GM19025 (cell line): ENCODE measurements around the gene TFR2.
"Not testable (repeated sequence)": the region's sequence is repeated elsewhere in the genome, so short reads cannot be mapped to it uniquely, and the experiment has no call there.

ENCODE experiments used
- ATAC-seq: cut with Tn5 transposase; IDR thresholded peaks from one replicate; pipeline ENCODE4 v1.9.1; 2021; ENCODE audit warnings: mild to moderate bottlenecking, low read depth, moderate library complexity; ENCODE audit not compliant: unreplicated experiment

The TFR2 gene

DNA sequence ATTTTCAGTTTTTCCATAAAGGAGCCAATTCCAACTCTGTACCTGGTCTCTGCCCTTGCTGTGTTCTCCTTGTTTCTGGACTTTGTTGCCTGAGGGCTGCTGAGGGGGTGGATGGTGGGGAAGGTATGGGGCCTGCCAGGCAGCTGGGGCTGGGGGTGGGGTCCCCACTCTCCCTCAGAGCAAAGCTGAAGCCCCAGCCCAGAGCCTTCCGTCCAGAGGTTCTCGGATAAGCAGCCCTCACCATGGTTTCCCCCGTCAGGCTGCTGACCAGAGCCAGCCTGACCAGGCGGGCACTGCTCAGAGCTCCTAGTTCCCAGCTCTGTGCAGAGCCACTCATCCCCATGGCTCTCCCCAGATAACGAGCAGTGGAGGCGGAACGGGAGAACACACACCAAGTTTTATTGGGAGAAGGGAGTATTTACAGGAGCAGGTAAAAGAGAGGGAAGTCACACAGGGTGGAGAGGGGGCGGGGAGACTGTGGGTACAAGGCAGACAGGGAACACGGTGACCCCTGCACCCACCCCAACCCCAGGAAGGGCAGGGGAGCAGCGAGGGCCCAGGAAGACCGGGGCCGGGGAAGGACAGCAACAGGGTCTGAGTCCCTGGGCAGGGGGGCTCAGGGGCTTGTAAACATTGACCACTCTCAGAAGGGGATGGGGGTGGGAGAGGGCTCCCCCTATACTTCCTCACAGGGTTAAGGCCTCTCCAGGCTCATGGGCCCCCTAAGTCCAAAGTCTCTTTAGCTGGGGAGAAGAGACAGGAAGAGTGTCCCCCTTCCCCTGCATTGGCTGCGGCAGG is 38.0 kb upstream of the TFR2 start:
- no peak for ATAC-seq

DNA sequence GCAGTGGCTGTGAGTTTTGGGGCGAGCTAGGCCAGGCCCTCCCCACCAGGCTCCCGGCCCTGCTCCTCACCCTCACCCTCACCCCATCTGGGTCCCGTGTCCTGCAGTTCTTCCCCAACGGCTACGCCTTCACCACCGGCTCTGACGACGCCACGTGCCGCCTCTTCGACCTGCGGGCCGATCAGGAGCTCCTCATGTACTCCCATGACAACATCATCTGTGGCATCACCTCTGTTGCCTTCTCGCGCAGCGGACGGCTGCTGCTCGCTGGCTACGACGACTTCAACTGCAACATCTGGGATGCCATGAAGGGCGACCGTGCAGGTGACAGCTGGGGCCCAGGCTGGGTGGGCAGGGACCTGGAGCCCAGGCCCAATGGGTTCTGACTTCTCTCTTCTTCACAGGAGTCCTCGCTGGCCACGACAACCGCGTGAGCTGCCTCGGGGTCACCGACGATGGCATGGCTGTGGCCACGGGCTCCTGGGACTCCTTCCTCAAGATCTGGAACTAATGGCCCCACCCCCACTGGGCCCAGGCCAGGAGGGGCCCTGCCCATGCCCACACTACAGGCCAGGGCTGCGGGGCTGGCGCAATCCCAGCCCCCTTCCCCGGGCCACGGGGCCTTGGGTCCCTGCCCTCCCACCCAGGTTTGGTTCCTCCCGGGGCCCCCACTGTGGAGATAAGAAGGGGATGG is 37.1 kb upstream of the TFR2 start:
- no peak for ATAC-seq

DNA sequence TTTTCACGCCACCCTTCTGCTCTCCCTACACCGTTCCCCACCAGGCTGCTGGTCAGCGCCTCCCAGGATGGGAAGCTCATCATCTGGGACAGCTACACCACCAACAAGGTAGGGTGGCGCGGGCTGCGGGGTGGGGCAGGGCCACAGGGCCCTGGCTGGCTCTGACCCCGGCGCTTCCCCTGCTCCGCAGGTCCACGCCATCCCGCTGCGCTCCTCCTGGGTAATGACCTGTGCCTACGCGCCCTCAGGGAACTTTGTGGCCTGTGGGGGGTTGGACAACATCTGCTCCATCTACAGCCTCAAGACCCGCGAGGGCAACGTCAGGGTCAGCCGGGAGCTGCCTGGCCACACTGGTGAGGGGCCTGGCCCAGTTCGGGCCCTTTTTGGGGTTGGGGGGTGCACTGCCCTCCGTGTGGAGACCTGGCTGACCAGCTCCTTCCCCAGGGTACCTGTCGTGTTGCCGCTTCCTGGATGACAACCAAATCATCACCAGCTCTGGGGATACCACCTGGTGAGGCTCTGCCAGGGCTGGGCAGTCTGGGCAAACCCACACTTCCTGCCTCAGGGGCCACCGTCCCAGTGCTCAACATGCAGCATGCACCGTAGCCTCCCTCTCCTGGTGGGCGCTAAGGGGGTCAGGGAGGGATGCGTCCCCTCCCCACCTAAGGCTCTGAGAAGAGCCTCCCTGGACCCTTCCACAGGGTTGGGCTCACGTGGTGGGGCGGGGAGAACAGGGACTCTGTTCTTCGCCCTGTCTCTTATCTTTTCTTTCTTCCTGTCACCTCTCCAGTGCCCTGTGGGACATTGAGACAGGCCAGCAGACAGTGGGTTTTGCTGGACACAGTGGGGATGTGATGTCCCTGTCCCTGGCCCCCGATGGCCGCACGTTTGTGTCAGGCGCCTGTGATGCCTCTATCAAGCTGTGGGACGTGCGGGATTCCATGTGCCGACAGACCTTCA is 36.2 kb upstream of the TFR2 start:
- no peak for ATAC-seq

DNA sequence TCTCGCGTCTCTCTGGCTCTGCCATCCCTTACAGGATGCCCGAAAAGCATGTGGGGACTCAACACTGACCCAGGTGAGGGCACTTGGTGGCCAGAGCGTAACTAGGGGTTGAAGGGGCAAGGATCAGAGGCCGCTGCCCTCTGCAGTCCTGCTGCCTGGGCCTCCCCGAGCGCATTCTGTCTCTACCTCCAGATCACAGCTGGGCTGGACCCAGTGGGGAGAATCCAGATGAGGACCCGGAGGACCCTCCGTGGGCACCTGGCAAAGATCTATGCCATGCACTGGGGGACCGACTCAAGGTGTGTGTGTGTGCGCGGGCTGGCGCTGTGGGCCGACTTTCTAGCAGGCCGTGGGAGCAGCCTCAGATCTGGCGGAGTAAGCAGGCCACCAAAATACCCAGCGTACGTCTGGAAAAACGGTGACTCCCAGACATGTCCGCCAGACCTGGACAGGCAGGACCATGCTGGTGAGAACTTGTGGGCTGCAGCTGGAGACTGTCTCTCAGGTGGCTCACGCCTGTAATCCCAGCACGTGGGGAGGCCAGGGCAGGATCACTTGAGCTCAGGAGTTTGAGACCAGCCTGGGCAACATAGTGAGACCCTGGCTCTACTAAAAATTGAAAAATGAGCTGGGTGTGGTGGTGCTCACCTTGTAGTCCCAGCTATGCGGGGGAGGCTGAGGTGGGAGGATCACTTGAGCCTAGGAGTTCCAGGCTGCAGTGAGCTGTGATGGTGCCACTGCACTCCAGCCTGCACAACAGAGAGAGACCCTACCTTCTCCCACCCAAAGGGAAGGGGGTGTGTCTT is 35.4 kb upstream of the TFR2 start:
- no peak for ATAC-seq

DNA sequence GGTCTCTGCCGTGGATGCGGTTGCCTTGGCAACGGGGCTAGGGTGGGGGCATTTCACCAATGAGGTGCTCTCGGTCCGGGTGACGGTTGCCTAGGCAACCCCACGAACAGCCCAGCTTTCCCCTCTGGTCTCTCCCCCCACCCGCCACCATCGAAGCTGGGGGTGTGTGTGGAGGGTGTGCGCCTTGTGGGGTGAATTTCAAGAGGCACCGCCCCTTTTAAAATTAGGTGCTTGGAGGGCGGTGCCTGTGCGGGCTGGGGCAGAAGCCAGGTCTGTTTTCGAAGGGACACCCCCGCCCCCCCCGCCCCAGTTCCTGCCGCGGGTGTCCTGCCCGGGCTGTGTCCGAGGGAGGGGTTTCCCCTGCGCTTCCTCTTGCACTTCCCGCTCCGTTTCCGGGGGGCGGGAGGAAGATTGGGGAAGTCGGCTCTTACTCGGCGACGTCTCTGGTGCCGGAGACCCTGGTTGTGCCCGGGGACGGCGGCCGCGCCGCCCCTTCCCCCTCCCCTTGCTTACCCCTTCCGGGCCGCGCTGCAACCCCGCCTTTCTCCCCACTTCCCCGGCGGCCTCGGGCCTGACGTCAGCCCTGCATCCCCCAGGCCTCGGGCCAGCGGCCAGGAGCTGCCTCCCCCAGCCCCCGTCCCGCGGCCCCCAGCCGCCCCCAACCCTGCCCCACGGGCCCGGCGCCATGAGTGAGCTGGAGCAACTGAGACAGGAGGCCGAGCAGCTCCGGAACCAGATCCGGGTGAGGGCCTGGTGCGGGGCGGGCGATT is 34.4 kb upstream of the TFR2 start:
- ATAC-seq = peak; percentile 38

DNA sequence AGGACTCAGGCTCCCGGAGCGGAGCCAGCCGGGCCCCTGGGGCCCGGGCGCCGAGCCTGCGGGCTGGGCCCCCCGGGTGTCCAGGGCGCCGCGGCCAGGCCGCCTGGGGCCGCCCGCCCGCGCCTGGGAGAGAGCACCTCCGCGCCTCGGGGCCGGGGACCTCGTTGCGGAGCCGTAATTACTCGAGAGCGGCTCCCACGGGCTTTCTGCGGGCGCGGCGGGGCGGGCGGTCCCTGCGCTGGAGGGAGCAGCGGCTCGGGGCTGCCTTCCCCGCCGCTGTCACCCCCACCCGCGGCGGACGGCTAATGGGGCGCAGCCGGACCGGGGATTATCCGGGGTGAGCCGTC is 33.7 kb upstream of the TFR2 start:
- no peak for ATAC-seq

DNA sequence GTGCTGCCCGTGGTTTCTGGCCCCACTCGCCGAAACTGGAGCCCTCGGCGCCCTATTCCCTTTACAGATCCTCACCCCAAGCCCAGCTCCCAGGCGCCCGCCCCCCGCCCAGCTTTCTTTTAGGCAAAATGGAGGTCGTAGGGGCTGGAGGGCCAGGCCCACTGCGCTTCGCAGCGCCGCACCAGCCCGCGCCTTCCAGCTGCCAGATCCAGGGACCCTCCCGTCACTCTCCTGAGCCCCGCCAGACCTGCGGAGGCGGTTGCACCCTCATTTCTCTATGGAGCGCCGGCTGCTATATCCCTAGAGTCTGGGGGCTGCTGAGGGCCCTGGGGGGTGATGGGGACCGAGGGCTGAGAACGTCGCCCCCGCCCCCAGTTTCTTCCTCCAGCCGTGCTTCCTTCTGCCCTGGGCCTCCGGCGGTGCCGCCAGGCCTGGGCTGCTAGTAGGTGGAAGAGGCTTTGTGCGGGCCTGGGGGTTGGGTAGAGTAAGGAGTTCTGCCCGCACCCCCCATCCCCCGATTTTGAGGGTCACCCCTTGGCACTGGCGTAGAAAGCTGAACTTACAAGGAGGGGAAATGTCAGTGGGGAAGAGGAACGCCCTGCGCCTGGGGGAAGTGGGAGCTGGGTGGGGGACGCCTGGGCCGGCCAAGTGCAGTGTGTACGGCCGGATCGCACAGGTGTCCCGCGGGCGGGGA is 33.2 kb upstream of the TFR2 start:
- no peak for ATAC-seq

DNA sequence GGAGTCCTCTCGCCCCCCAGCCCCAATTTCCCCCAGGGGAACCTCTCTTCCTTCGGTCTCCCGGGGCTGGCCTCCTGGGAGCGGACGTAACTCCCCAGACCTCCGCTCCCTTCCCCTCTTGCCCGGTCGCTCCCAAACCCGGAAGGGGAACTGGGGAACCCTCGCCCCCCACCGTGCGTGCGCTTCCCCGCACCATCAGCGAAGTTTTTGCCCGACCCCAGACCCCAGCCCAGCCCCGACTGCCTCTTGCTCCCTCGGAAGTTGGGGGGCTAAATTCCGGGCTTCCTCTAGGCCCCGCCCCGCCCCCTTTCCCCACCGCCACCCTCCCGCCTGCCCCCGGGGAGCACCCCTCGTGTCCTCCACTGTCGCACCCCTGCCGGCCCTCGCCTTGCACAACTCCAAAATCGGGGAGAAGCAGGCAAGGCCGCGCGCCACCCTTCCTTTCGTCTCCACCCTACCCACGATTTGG is 32.6 kb upstream of the TFR2 start:
- ATAC-seq = no peak

DNA sequence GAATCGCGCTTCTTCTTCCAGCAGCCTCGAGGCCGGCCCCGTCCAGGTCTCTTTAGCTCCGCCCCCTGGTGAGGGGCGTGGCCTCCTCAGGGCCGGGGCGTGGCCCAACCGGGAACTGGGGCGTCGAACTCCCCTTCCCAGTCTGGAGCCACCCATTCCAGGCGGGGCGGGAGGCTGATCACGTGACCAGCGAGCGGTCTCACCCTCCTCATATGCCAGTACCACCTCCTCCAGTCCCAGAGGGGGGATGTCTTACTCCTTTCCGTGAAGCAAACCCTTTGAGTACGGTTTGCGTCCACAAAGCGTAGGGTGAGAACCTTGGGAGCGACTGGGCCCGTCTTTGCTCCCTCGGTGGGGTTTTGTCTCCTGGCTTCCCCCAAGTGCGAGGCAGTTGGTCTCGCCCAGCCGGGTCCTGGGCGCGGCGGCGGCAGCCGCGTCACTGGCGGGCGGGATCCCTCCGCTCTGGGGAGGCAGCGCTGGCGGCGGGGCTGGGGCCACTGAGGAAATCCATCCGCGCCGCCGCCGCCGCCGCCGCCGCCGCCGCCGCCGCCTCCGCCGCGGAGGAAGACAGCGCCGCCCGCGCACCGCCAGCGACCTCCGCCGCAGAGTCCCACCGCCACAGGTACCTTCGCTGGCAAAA is 32.1 kb upstream of the TFR2 start, which contains the start of gene GNB2:
TSS of gene GNB2 (plus strand) at position 439 of the 640 bp plus-strand sequence. CDS start 2,526 bp downstream, outside the sequence.
- peak; percentile 60 for ATAC-seq

DNA sequence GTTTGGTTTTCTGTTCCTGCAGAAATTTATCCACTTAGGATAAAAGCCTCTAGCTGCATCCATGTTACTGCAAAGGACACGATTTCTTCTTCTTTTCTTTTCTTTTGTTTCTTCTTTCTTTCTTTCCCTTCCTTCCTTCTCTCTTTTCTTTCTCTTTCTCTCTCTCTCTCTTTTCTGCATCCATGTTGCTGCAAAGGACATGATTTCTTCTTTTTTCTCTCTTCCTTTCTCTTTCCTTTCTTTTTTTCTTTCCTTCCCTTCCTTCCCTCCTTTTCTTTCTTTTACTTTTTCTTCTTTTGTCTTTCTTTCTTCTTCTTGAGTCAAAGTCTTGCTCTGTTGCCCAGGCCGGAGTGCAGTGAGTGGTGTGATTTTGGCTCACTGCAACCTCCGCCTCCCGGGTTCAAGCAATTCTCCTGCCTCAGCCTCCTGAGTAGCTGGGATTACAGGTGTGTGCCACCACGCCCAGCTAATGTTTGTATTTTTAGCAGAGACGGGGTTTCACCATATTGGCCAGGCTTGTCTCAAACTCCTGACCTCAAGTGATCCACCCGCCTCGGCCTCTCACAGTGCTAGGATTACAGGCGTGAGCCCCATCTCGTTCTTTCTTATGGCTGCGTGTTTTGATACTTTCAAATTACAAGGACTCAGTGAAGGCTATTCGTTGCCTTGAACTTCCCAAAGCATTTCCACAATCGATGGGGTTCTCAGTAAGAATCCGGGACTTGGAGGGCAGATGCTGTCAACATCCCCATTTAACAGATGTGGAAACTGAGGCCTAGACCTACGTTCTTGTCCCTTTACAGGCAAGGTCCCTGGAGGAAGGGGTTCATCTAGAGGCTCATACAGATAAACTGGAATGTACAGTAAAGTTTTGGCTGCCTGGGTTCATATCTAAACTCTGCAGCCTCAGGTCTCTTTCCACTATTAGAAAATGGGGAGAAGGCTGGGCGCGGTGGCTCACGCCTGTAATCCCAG is 30.3 kb upstream of the TFR2 start:
- no peak for ATAC-seq

DNA sequence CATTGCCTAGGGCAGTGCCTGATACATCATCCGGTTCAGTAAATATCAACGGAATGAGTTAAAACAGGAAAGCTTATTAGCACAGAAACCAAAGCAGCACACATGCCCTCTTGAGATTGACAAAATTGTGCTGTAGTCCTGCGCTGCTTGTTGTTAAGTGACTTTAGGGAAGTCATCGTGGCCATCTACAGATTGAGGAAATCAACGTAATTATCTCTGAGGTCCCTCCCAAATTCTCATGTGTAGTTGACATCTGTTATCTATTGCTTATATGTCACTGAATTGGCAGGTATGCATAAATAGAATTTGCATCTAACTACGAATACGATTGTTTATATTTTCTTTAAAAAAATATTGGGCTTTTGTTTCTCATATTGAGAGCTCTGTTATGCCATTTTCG is 28.7 kb upstream of the TFR2 start:
- ATAC-seq = no peak

DNA sequence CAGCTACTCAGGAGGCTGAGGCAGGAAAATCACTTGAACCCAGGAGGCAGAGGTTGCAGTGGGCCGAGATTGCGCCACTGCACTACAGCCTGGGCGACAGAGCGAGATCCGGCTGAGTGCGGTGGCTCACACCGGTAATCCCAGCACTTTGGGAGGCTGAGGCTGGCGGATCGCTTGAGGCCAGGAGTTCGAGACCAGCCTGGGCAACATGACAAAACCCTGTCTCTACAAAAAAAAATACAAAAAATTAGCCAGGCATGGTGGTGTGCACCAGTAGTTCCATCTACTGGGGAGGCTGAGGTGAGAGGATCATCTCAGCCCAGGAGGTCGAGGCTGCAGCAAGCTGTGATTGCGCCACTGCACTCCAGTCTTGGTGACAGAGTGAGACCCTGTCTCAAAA is 27.8 kb upstream of the TFR2 start:
- ATAC-seq = not testable (repeated sequence)

DNA sequence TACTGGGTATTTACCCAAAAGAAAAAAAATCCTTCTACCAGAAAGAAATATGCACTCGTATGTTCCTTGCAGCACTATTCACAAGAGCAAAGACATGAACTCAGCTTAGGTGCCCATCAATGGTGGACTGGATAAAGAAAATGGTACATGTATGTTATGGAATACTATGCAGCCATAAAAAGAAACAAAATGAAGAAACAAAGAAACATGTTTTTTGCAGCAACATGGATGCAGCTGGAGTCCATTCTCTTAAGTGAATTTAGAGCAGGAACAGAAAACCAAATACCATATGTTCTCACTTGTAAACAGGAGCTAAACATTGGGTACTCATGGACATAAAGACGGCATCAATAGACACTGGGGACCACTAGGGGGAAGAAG is 26.7 kb upstream of the TFR2 start:
- ATAC-seq = no peak

DNA sequence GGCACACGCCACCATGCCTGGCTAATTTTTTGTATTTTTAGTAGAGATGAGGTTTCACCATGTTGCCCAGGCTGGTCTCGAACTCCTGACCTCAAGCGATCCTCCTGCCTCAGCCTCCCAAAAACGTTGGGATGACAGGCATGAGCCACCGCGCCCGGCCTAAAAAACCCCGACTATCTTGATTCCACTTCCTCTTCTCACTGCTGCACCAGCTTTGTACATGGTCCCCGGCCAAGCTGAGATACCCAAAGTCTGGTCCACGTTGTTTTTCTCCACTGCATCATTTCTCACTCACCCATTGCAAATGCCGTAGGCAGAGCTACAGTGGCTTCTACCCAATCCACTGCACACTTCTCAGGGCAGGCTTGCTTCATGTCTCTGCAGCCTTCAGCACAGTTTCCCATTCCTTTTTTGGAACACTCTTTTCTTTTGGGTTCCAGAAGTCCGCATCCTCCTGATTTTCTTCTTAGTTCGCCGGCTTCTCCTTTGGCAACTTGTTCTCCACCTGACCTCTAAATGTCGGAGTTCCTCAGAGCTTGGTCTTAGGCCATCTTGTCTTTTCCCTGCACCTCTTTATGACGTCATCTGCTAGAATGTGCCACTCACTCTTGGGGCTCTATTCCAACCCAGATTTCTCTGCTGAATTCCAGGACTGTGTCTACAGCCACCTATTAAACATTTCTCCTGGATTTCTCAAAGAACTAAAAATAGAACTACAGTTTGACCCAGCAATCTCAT is 26.1 kb upstream of the TFR2 start:
- no peak for ATAC-seq

DNA sequence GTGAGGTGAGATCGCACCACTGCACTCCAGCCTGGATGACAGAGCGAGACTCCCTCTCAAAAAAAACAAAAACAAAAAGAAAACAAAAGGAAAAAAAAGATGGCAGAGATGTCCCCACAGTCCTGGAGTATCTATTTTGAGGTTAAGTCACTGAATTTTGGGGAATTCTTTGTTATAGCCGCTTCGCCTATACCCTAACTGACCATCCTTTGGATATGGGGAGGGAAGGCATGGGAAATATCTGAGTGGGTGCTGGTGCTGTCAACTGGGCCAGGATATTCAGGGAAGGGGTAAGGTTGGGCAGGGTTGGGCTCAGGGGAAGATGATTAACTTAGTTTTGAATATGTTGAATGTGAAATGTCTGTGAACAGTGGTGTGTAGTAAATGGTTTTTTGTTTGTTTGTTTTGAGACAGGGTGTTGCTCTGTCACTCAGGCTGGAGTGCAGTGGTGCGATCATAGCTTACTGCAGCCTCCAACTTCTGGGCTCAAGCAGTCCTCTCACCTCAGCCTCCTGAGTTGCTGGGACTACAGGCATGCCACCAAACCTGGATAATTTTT is 23.9 kb upstream of the TFR2 start:
- ATAC-seq = no peak

DNA sequence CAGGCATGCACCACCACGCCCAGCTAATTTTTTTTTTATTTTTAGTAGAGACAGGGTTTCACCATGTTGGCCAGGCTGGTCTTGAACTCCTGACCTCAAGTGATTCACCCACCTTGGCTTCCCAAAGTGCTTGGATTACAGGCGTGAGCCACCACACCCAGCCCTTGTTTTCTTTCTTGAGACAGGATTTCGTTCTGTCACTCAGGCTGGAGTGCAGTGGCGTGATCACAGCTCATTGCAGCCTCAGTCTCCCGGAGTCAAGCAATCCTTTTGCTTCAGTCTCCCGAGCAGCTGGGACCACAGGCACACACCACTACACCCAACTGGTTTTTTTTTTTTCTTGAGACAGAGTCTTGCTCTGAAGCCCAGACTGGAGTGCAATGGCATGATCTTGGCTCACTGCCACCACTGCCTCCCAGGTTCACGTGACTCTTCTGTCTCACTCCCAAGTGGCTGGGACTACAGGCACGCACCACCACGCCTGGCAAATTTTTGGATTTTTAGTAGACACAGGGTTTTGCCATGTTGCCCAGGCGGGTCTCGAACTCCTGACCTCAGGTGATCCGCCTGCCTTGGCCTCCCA is 20.9 kb upstream of the TFR2 start:
- not testable (repeated sequence) for ATAC-seq
